Measurements from ENCODE around the gene ZNF90.

- TF ChIP-seq CTCF (IDR thresholded peaks at IDR 0.05) (no peak), EZH2 (IDR thresholded peaks at IDR 0.05; ENCODE audit: borderline replicate concordance, insufficient read depth, low read depth, low read length, poor library complexity, severe bottlenecking) (no peak)
Measured at GRCh38 chr19:20103091-20103740, 25.4 kb downstream of the ZNF90 start.

All from B cell (primary cell).